Osteocyte (in vitro differentiated cells): Measurements from ENCODE around the gene ST8SIA6. TPM values are rescaled to one million over a fixed set of nuclear protein-coding genes. Genes with fewer than 3 reads are reported as not detected.

Experiments used
- DNase-seq: peaks from one replicate; pipeline ENCODE4 v3.0.0; 2021; ENCODE audit warnings: mixed read lengths; ENCODE audit not compliant: unreplicated experiment; ENCODE audit errors: extremely low spot score
- H3K27ac Mint-ChIP-seq: one replicate; pipeline ENCODE4 v1.8.0; 2021; ENCODE audit warnings: mild to moderate bottlenecking, mixed read lengths; ENCODE audit not compliant: unreplicated experiment
- H3K27me3 Mint-ChIP-seq: one replicate; pipeline ENCODE4 v1.8.0; 2021; ENCODE audit warnings: mixed read lengths; ENCODE audit not compliant: unreplicated experiment
- H3K36me3 Mint-ChIP-seq: one replicate; pipeline ENCODE4 v1.8.0; 2021; ENCODE audit warnings: mixed read lengths; ENCODE audit not compliant: unreplicated experiment
- H3K4me1 Mint-ChIP-seq: one replicate; pipeline ENCODE4 v1.8.0; 2021; ENCODE audit warnings: mixed read lengths; ENCODE audit not compliant: unreplicated experiment
- H3K4me3 Mint-ChIP-seq: one replicate; pipeline ENCODE4 v1.8.0; 2021; ENCODE audit warnings: mild to moderate bottlenecking, moderate library complexity, mixed read lengths; ENCODE audit not compliant: unreplicated experiment
- H3K9me3 Mint-ChIP-seq: one replicate; pipeline ENCODE4 v1.8.0; 2021; ENCODE audit warnings: mixed read lengths; ENCODE audit not compliant: unreplicated experiment
- CTCF ChIP-seq: fragments of 200-600 bp; sonication (generic); IDR thresholded peaks from 2 replicates; pipeline ENCODE4 v1.5.0; 2021; ENCODE audit warnings: antibody characterized with exemption, mild to moderate bottlenecking, moderate library complexity
- total RNA-seq: library from RNA; stranded (reverse); gene quantifications from 2 replicates; pipeline ENCODE4 v1.2.1, GENCODE V29; 2021

Gene ST8SIA6
- total RNA-seq, 1 donor from 2014 or later = not detected

- Mint-ChIP-seq H3K4me3 (no peak overlapping the region), H3K4me1 (no peaks in the 10 kb centered on the region), H3K9me3 (no peaks in the 10 kb centered on the region), H3K36me3 (no peaks in the 10 kb centered on the region), H3K27me3 (peaks cover 48% of the 10 kb centered on the region), H3K27ac (no peak overlapping the region)
- TF ChIP-seq CTCF = no peak
- no peak for DNase-seq
Measured at GRCh38 chr10:17415046-17415658, 39.2 kb downstream of the ST8SIA6 start.

GRCh38 chr10:17414484-17414883 lies 39.9 kb downstream of the ST8SIA6 start:
- no peaks in the 10 kb centered on the region for H3K9me3 Mint-ChIP-seq
- no peak overlapping the region for H3K27ac Mint-ChIP-seq
- no peak for DNase-seq
- H3K4me3 Mint-ChIP-seq = no peak overlapping the region
- TF ChIP-seq CTCF = no peak
- peaks cover 46% of the 10 kb centered on the region for H3K27me3 Mint-ChIP-seq
- H3K36me3 Mint-ChIP-seq = no peaks in the 10 kb centered on the region
- H3K4me1 Mint-ChIP-seq = no peaks in the 10 kb centered on the region

- no peak for DNase-seq
- H3K36me3 Mint-ChIP-seq = no peaks in the 10 kb centered on the region
- no peak for TF ChIP-seq CTCF
- no peak overlapping the region for H3K27ac Mint-ChIP-seq
- H3K9me3 Mint-ChIP-seq = no peaks in the 10 kb centered on the region
- H3K27me3 Mint-ChIP-seq = peaks cover 48% of the 10 kb centered on the region
- H3K4me1 Mint-ChIP-seq = no peaks in the 10 kb centered on the region
- H3K4me3 Mint-ChIP-seq = no peak overlapping the region
Measured at GRCh38 chr10:17413876-17414275, 40.5 kb downstream of the ST8SIA6 start.

GRCh38 chr10:17412323-17412722 lies 42.1 kb downstream of the ST8SIA6 start:
- no peak overlapping the region for H3K27ac Mint-ChIP-seq

GRCh38 chr10:17410907-17411306 lies 43.5 kb downstream of the ST8SIA6 start:
- Mint-ChIP-seq H3K36me3 (no peaks in the 10 kb centered on the region), H3K4me1 (no peaks in the 10 kb centered on the region), H3K27ac (no peak overlapping the region), H3K4me3 (no peak overlapping the region), H3K27me3 (peaks cover 43% of the 10 kb centered on the region), H3K9me3 (no peaks in the 10 kb centered on the region)
- DNase-seq = no peak
- no peak for TF ChIP-seq CTCF

More at GRCh38 chr10:17412323-17412722, 42.1 kb downstream of the ST8SIA6 start:
- TF ChIP-seq CTCF = no peak
- Mint-ChIP-seq H3K9me3 (no peaks in the 10 kb centered on the region), H3K4me3 (no peak overlapping the region), H3K36me3 (no peaks in the 10 kb centered on the region), H3K4me1 (no peaks in the 10 kb centered on the region), H3K27me3 (peaks cover 46% of the 10 kb centered on the region)
- DNase-seq = no peak
